OCI-M2 (cell line): ENCODE measurements around the gene COQ7.

Experiments
- DNase-seq: peaks from one replicate; lab custom pipeline; 2025; ENCODE audit not compliant: unreplicated experiment; lab: John Stamatoyannopoulos, UW

COQ7 gene

DNA sequence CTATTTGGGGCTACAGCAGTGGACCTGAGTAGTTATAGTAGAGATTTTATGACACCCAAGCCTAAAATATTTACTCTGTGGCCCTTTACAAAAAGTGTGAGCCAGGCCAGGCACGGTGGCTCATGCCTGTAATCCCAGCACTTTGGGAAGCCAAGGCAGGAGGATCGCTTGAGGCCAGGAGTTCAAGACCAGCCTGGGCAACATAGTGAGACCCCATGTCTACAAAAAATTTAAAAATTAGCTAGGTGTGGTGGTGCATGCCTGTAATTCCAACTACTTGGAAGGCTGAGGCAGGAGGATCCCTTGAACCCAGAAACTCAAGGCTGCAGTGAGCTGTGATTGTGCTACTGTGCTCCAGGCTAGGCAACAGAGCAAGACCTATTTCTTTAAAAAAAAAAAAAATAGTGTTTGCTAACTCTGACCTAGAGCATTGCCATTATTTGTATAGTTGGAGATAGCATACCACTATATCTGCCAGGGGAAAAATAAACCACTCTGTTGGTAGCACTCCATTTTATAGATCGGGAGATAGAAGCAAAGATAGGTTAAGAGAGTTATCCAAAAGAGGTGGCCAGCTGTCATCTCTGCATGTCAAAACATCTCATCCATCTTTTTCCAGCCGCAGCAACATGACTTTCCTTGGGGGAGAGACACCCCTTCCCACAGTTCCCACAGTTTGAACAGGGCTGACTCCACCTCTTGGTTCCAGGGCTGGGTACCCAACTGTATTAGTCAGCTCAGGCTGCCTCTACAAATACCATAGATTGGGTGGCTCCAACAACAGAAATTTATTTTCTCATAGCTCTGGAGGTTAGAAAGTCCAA lies 43.3 kb downstream of the COQ7 start:
- DNase-seq, result no peak

DNA sequence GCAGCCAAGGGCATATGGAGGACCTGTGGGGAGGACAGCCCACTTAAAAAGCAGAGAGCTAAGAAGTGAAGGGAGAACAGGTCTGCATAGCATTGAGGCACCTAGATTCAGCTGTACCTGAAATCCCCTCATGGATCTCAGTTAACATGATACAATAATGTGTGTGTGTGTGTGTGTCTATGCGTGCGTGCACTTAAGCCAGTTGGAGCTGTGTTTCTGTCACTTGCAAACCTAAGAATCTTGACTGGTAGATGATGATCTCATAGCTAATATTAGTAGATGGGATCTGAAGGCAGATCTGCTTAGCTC lies 44.6 kb downstream of the COQ7 start:
- no peak for DNase-seq

GRCh38 chr16:19113577-19114358 lies 46.4 kb downstream of the COQ7 start, which contains the start of gene ITPRIPL2:
ITPRIPL2 (plus strand) TSS chr16:19113964; CDS start chr16:19114462, 498 bp downstream.
- DNase-seq, result no peak

DNA sequence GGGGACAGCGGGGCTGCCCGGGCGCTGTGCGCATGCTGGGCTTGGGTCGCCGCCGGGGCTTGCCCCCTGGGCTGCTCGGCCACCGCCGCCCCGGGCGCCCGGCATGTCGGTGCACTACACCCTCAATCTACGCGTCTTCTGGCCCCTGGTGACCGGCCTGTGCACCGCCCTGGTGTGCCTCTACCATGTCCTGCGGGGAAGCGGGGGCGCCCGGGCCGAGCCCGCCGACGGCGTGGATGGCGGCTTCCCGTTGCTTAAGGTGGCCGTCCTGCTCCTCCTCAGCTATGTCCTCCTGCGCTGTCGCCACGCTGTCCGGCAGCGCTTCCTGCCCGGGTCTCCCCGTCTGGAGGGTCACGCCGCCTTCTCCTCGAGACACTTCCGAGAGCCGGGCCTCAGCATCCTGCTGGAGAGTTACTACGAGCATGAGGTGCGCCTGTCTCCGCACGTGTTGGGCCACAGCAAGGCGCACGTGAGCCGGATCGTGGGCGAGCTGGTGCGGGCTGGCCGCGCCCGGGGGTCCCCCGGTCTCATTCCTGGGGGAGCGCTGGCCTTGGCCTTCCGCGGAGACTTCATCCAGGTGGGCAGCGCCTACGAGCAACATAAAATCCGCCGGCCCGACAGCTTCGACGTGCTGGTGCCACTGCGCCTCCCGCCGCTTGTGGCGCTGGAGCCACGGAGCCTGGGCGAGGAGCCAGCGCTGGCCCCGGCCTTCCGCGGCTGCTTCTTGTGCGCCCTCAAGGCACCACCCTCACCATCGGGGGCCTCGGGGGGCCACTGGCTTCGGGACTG lies 47.1 kb downstream of the COQ7 start:
- DNase-seq, result no peak

DNA sequence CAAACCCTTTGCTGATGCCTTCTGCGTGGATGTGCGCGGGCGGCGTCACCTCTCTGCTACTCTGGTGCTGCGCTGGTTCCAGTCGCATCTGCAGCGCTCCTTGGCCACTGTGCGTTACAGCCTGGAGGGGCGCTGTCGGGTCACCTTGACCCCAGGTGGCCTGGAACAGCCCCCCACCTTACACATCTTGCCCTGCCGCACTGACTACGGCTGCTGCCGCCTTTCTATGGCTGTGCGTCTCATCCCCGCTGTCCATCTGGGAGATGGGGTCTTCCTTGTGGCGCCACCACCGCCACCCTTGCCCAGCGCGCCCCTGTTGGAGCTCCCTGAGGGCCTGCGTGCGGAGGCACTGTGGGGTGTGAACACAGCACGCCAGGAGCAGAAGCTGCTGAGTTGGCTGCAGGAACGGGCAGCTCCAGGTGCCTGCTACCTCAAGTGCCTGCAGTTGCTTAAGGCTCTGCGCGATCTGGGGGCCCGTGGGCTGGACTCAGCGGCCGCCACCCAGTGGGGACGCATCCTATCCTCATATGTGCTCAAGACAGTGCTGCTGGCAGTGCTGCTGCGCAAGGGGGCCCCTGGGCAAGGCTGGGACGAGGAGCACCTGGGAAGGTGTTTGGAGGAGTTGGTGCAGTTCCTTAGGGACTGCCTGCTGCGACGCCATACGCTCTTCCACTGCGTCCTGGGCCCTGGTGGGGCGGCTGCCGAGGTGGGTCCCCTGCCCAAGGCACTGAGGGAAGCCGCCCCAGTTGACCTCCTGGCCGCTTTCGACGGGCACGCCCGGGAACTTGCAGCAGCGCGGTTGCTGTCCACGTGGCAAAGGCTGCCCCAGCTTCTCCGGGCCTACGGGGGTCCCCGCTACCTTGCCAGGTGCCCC lies 48.0 kb downstream of the COQ7 start:
- DNase-seq, result no peak

GRCh38 chr16:19116711-19117449 lies 49.5 kb downstream of the COQ7 start:
- DNase-seq, result no peak

DNA sequence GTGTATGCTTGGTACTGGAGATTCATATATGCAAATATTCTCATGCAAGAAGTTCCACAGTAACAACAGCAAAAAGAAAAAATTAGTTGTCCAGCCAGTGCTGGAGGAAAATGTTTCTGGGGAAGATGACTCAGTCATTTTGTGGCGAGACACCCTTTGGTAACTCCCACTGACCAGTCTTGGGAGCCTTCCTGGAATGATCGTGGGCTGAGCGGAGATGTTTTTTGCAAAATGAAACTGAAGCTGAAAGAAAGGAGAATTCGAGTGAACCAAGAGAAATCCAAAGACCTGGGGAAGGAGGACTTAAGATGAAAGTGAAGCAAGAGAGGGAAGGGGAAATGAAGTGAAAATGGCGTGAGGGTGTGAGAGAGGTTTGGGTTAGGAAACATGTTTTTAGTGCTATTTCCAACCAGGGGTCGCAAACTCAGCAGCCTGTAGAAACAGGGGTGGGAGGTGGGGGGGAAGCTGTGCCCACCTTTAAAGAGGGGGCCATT lies 51.6 kb downstream of the COQ7 start:
- DNase-seq, result no peak

- DNase-seq, result no peak
Observed at GRCh38 chr16:19119564-19119963, 52.1 kb downstream of the COQ7 start.

DNA sequence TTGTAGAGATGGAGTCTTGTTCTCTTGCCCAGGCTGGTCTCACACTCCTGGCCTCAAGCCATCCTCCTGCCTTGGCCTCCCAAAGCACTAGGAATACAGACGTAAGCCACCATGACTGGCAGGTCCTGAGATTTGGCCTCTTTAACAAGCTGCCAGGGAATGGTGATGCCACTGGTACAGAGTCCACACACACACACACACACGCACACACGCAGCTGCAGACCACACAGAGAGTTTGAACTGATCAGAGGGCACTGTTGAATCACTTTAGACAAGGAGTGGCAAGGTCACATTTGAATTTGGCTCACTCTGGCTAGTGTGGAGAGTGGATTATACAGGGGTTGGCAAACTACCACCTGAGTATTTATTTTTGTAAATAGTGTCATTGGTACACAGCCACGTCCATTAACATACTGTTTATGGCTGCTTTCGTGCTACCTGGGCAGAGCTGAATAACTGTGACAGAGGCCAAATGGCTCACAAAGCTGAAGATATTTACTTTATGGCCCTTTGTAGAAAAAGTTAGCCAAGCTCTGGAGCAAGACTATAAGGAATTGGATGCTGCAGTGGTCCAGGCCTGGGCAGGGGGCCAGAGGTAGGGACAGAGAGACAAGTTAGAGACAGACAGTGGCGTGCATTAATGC lies 56.2 kb downstream of the COQ7 start:
- no peak for DNase-seq

- no peak for DNase-seq
Observed at GRCh38 chr16:19126300-19126699, 58.9 kb downstream of the COQ7 start.

GRCh38 chr16:19127205-19127604 lies 59.8 kb downstream of the COQ7 start:
- no peak for DNase-seq

- no peak for DNase-seq
Observed at GRCh38 chr16:19127674-19128131, 60.3 kb downstream of the COQ7 start.

DNA sequence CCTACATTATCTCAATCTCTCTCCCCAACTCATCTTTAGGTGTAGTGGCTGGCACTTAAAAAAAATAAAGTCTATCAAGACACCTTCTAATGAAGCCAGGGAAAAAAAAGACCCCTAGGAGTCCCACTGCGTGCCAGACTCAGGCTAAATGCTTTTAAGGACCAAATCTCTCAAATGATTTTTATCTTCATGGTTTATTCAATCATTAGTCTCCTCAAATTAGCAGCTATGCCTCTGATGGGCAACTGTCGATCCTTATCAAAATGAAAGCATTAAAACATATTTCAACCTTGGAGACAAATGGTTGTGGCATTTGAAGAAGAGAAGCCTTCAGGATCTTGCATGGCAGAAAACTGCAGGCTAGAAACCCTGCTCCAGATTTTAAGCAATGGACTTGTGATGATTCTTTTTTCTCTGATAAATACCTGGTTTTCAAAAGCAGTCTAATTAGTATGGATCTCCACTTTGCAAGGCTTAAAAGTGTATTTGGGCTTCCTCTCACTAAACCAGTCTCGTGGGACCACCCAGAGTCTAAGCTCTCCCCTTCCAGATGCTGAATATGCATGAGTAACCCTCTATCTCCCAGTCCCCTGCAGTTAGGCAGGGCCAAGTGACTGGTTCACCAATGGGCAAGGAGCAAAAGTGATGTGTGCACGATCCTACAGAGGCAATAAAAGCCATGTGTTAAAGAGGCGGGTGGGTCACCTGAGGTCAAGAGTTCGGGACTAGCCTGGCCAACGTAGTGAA lies 61.2 kb downstream of the COQ7 start:
- no peak for DNase-seq
